Measurements from ENCODE around the gene VAC14.

- TF ChIP-seq CTCF (IDR thresholded peaks at IDR 0.05): no peak
- no peak for TF ChIP-seq POLR2A (IDR thresholded peaks at IDR 0.05)
- peak in 1 of 3 donors; percentile 34 for TF ChIP-seq POLR2AphosphoS5 (IDR thresholded peaks at IDR 0.05)
- TF ChIP-seq EP300 (IDR thresholded peaks at IDR 0.05): no peak
Observed at GRCh38 chr16:70746040-70746707, 54.8 kb downstream of the VAC14 start.

Measured in suprapubic skin (tissue), 4 donors.